Smooth muscle cell (in vitro differentiated cells): ENCODE data around the gene BRSK1. TPM values are rescaled to one million over a fixed set of nuclear protein-coding genes. Genes with fewer than 3 reads are reported as not detected.

Source experiments
- DNase-seq: peaks from one replicate; lab custom pipeline; 2025; ENCODE audit not compliant: unreplicated experiment; lab: John Stamatoyannopoulos, UW
- H2AFZ ChIP-seq: fragments of 200-600 bp; sonication (generic); 2 replicates; pipeline ENCODE4 v1.6.0; 2016; ENCODE audit warnings: antibody characterized with exemption, low read depth, mild to moderate bottlenecking
- H3F3A ChIP-seq: fragments of 200-600 bp; sonication (generic); 2 replicates; pipeline ENCODE4 v1.6.0; 2017; ENCODE audit warnings: antibody characterized with exemption, low read depth
- H3K27ac ChIP-seq: fragments of 200-600 bp; sonication (generic); 2 replicates; pipeline ENCODE4 v1.5.1; 2016; ENCODE audit warnings: low read depth, mild to moderate bottlenecking
- H3K27me3 ChIP-seq: fragments of 200-600 bp; sonication (generic); 2 replicates; pipeline ENCODE4 v1.6.1; 2016; ENCODE audit warnings: low read depth, mild to moderate bottlenecking
- H3K36me3 ChIP-seq: fragments of 200-600 bp; sonication (generic); 2 replicates; pipeline ENCODE4 v1.5.1; 2016; ENCODE audit warnings: low read depth
- H3K4me1 ChIP-seq: fragments of 200-600 bp; sonication (generic); 2 replicates; pipeline ENCODE4 v1.5.1; 2016; ENCODE audit warnings: low read depth
- H3K4me2 ChIP-seq: fragments of 200-600 bp; sonication (generic); 2 replicates; pipeline ENCODE4 v1.6.0; 2016; ENCODE audit warnings: mild to moderate bottlenecking
- H3K4me3 ChIP-seq: fragments of 200-600 bp; sonication (generic); 2 replicates; pipeline ENCODE4 v1.5.1; 2016; ENCODE audit warnings: mild to moderate bottlenecking
- H3K79me2 ChIP-seq: fragments of 200-600 bp; sonication (generic); 2 replicates; pipeline ENCODE4 v1.6.0; 2016; ENCODE audit warnings: low read depth, mild to moderate bottlenecking
- H3K9ac ChIP-seq: fragments of 200-600 bp; sonication (generic); 2 replicates; pipeline ENCODE4 v1.6.0; 2016; ENCODE audit warnings: low read depth
- H3K9me3 ChIP-seq: fragments of 200-600 bp; sonication (generic); replicated peaks from 2 replicates; pipeline ENCODE4 v1.5.1; 2016; ENCODE audit warnings: low read depth
- H4K20me1 ChIP-seq: fragments of 200-600 bp; sonication (generic); 2 replicates; pipeline ENCODE4 v1.6.0; 2016; ENCODE audit warnings: low read depth
- WGBS: methylation state at CpG from one replicate; pipeline ENCODE4 v1.1.7; 2016; ENCODE audit warnings: low lambda C conversion rate; 5-methylcytosine and 5-hydroxymethylcytosine counted together
- polyA plus RNA-seq: library from polyadenylated mRNA; unstranded; fragments of >200 nt; fragmentation: Nextera tagmentation; extraction: Ambion mirVana; gene quantifications from 2 replicates; pipeline ENCODE4 v1.2.1, GENCODE V29; 2016
- total RNA-seq: library from RNA; depleted of rRNA; stranded (reverse); fragments of >200 nt; gene quantifications from 2 replicates; pipeline ENCODE4 v1.2.3, GENCODE V29; 2014
- TF ChIP-seq, protein P1 (sequence below): fragments of 200-600 bp; sonication (generic); IDR thresholded peaks from 2 replicates; pipeline ENCODE4 v1.5.1; 2017; ENCODE audit warnings: borderline replicate concordance, mild to moderate bottlenecking, antibody characterized with exemption; ENCODE audit not compliant: insufficient read depth, poor library complexity, severe bottlenecking

The BRSK1 gene
- total and polyA plus RNA-seq, 2 experiments from 2014 or later = 3.0 to 5.0 TPM

DNA sequence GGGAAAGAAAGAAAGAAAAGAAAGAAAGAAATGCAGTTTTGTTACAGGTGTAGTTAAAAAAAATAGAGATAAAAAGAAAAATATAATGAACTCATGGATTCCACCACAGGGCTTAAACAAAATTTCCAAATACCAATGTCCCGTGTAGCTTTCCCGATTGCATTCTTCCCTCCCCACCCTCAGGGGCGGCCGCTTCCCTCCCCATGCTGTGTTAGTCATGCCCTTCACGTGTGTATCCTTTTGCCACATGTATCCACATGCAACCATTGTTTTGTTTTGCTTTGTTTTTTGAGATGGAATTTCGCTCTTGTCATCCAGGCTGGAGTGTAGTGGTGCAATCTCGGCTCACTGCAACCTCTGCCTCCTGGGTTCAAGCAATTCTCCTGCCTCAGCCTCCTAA is 52.3 kb downstream of the BRSK1 start:
- no peaks in the 10 kb centered on the region for H3K36me3 ChIP-seq
- WGBS = 71% methylated on average over 7 of the region's 7 CpGs
- no peak overlapping the region for H3K4me3 ChIP-seq
- no peaks in the 10 kb centered on the region for H3K27me3 ChIP-seq
- TF ChIP-seq, protein P1, sequence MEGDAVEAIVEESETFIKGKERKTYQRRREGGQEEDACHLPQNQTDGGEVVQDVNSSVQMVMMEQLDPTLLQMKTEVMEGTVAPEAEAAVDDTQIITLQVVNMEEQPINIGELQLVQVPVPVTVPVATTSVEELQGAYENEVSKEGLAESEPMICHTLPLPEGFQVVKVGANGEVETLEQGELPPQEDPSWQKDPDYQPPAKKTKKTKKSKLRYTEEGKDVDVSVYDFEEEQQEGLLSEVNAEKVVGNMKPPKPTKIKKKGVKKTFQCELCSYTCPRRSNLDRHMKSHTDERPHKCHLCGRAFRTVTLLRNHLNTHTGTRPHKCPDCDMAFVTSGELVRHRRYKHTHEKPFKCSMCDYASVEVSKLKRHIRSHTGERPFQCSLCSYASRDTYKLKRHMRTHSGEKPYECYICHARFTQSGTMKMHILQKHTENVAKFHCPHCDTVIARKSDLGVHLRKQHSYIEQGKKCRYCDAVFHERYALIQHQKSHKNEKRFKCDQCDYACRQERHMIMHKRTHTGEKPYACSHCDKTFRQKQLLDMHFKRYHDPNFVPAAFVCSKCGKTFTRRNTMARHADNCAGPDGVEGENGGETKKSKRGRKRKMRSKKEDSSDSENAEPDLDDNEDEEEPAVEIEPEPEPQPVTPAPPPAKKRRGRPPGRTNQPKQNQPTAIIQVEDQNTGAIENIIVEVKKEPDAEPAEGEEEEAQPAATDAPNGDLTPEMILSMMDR = no peak
- H3K4me1 ChIP-seq = no peaks in the 10 kb centered on the region
- H3K27ac ChIP-seq = no peak overlapping the region
- H4K20me1 ChIP-seq = peaks cover 4% of the 10 kb centered on the region
- peaks cover 10% of the 10 kb centered on the region for H3K79me2 ChIP-seq
- H2AFZ ChIP-seq = no peak overlapping the region
- no peaks in the 10 kb centered on the region for H3K9me3 ChIP-seq
- no peaks in the 10 kb centered on the region for H3F3A ChIP-seq
- H3K9ac ChIP-seq = no peak overlapping the region
- H3K4me2 ChIP-seq = no peak overlapping the region
- DNase-seq = no peak

DNA sequence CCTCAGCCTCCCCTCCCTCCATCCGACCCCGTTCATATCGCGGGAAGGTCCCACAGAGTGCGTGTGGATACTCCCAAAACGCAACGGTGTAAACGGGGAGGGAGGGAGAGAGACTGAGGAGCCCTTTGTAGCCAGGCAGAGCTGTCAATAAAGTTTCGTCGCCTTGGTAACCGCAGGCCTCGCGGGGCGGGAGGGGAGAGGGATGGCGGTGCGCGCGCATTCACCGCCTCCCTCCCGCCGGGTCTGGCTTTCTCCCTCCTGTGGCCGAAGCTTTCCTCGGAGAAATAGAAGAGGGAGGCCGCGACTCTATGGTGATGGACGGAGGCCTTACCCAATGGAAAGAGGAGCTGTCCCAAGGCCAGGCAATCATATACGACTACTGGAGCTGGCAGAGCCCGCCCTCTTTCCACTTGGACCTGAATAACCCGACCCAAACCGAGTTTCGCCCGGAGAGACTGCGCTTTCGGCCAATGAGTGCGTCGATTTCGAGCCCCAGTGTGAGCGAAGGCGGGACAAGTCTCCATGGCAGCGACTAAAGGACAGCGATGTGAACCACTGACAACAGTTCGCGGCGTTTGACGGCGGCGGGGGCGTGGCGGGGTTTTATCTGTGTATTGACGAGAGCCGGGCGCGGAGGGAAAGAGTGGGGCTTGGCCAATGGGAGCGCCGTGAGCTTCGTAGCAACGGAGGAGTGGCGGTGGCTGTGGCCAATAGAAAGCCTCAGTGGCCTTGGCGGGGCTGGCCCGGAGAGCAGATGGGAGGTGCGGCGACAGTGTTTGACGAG is 55.5 kb downstream of the BRSK1 start, which contains the start of gene KMT5C:
Gene KMT5C, plus strand, starts transcription at position 772 of the 784 bp plus-strand sequence. CDS start 2,061 bp downstream, outside the sequence.
- no peaks in the 10 kb centered on the region for H3K27me3 ChIP-seq
- H3F3A ChIP-seq = no peaks in the 10 kb centered on the region
- no peaks in the 10 kb centered on the region for H3K9me3 ChIP-seq
- H3K4me2 ChIP-seq = peak within 1 kb of the TSS; percentile 99
- peaks cover 8% of the 10 kb centered on the region for H3K4me1 ChIP-seq
- peak; percentile 99 for DNase-seq
- 2% methylated on average over 60 of the region's 63 CpGs for WGBS
- H3K27ac ChIP-seq = peak within 1 kb of the TSS; percentile 99
- peaks cover 12% of the 10 kb centered on the region for H4K20me1 ChIP-seq
- H2AFZ ChIP-seq = no peak within 1 kb of the TSS
- no peaks in the 10 kb centered on the region for H3K36me3 ChIP-seq
- peak within 1 kb of the TSS; percentile 99 for H3K9ac ChIP-seq
- TF ChIP-seq, protein P1 = no peak
- peaks cover 15% of the 10 kb centered on the region for H3K79me2 ChIP-seq
- peak within 1 kb of the TSS; percentile 69 for H3K4me3 ChIP-seq

DNA sequence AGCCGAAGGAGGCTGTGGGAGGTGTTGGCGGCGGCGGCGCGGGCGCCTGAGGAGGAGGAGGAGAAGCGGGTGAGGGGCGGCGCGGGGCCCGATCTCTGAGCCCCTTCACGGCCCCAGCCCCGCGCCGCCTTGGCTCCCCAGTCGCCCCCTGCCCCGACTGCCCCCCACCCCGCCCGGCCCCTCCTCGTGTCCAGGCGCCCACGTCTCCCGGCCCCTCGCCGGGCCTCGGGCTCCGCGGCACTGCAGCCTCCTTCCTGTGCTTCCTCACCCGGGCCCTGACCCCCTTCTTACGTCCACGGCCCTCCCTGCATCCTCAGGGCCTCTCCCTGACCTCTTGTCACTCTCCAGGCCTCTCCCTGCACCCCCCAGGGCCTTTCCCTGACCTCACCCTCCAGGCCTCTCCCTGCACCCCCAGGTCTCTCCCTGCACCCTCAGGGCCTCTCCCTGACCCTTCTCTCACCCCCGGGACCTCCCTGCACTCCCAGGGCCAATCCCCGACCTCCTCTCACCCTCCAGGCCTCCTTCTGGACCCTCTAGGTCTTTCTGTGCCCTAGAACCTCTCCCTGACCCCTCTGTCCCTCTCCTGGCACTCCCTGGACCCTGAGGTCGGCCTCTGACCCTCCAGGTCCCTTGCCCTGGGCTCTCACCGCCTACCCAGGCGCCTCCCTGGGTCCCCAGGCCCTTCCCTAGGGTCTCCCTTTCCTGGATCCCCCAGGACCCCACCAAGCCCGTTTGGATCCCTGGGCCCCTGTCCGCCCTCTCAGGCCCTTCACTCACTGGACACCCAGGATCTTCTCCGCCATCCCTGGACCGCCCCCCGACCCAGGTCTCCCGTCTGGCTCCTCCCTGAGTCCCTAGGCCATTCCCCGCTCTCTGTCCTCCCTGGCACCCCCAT is 56.3 kb downstream of the BRSK1 start:
- no peaks in the 10 kb centered on the region for H3K27me3 ChIP-seq
- H3K9me3 ChIP-seq = no peaks in the 10 kb centered on the region
- H3F3A ChIP-seq = no peaks in the 10 kb centered on the region
- H3K27ac ChIP-seq = peak overlapping the region; percentile 77
- peak overlapping the region; percentile 99 for H3K4me2 ChIP-seq
- peaks cover 8% of the 10 kb centered on the region for H3K4me1 ChIP-seq
- H3K36me3 ChIP-seq = no peaks in the 10 kb centered on the region
- peaks cover 15% of the 10 kb centered on the region for H3K79me2 ChIP-seq
- TF ChIP-seq, protein P1 = no peak
- H3K9ac ChIP-seq = peak overlapping the region; percentile 87
- WGBS = 13% methylated on average over 8 of the region's 44 CpGs
- no peak overlapping the region for H2AFZ ChIP-seq
- no peak for DNase-seq
- H4K20me1 ChIP-seq = peaks cover 12% of the 10 kb centered on the region
- peak overlapping the region; percentile 69 for H3K4me3 ChIP-seq
